GM12878 (cell line): ENCODE results near the gene BCAT1. TPM values are rescaled to one million over a fixed set of nuclear protein-coding genes. Genes with fewer than 3 reads are reported as not detected.

Experiments used
- ATAC-seq: fragments of 200-7000 bp; cut with Tn5 transposase; 3 replicates; pipeline ENCODE4 v1.9.1; 2020; ENCODE audit warnings: mild to moderate bottlenecking, moderate library complexity
- BruUV-seq: library from RNA; stranded (reverse); fragments of 400-500 nt; replicated peaks from 2 replicates; lab custom pipeline; 2021; lab: Mats Ljungman, UMichigan
- CTCF ChIA-PET: fragments of 300-600 bp; sonication (Branson Sonifier 250); formaldehyde crosslinking; extraction: SDS; loops from one replicate; lab custom pipeline; 2021; ENCODE audit warnings: inconsistent platforms; lab: Yijun Ruan, JAX
- POLR2A ChIA-PET: fragments of 350-600 bp; formaldehyde crosslinking; extraction: SDS; loops from one replicate; lab custom pipeline; 2021; ENCODE audit warnings: inconsistent platforms; lab: Charles Lee
- RAD21 ChIA-PET: fragments of 300-600 bp; sonication (Branson Sonifier 250); formaldehyde crosslinking; loops from one replicate; lab custom pipeline; 2023; ENCODE audit warnings: antibody characterized with exemption; ENCODE audit not compliant: unreplicated experiment; lab: Charles Lee
- SMC1A ChIA-PET: fragments of 300-600 bp; sonication (Branson Sonifier 250); formaldehyde crosslinking; loops from one replicate; lab custom pipeline; 2023; ENCODE audit not compliant: unreplicated experiment, uncharacterized antibody; lab: Charles Lee
- DNase-seq: peaks from one replicate; pipeline ENCODE4 v3.0.0-alpha.2; 2011; ENCODE audit warnings: low read depth, low spot score
- FAIRE-seq: peaks from 3 replicates; lab custom pipeline; 2011; peaks lifted over from hg19 to GRCh38; lab: Jason Lieb, UNC
- H2AFZ ChIP-seq: 2 replicates; pipeline ENCODE4 v1.6.0; 2011; ENCODE audit warnings: low read depth, low read length, control low read depth; ENCODE audit not compliant: control insufficient read depth
- H3K27ac ChIP-seq: 2 replicates; pipeline ENCODE4 v1.5.1; 2011; ENCODE audit warnings: control low read depth; ENCODE audit not compliant: control insufficient read depth, insufficient read depth
- H3K27me3 ChIP-seq, 2 experiments: replicated peaks in 1 of 2; 2 replicates each; pipeline versions ENCODE4 v1.6.0 to v1.6.1; 2011; ENCODE audit warnings: low read length in 1 of 2; ENCODE audit not compliant: control insufficient read depth in 2 of 2, insufficient read depth in 2 of 2
- H3K36me3 ChIP-seq, 2 experiments: 2 replicates each; pipeline ENCODE4 v1.5.1; 2011; ENCODE audit warnings: low read length in 1 of 2; ENCODE audit not compliant: control insufficient read depth in 2 of 2, insufficient read depth in 2 of 2
- H3K4me1 ChIP-seq: 2 replicates; pipeline ENCODE4 v1.6.1; 2011; ENCODE audit warnings: mild to moderate bottlenecking, low read length, moderate library complexity, mixed read lengths; ENCODE audit not compliant: control insufficient read depth, insufficient read depth
- H3K4me2 ChIP-seq: 2 replicates; pipeline ENCODE4 v1.6.0; 2011; ENCODE audit warnings: control low read depth; ENCODE audit not compliant: control insufficient read depth, insufficient read depth
- H3K4me3 ChIP-seq: fragments of 200-600 bp; sonication (generic); 2 replicates; pipeline ENCODE4 v1.5.1; 2016
- H3K79me2 ChIP-seq: 2 replicates; pipeline ENCODE4 v1.6.0; 2011; ENCODE audit warnings: low read length; ENCODE audit not compliant: control insufficient read depth, insufficient read depth
- H3K9ac ChIP-seq: 2 replicates; pipeline ENCODE4 v1.8.0; 2011; ENCODE audit warnings: low read length, control low read depth, mixed read lengths; ENCODE audit not compliant: control insufficient read depth, insufficient read depth
- H3K9me3 ChIP-seq: replicated peaks from 3 replicates; pipeline ENCODE4 v1.5.1; 2011; ENCODE audit warnings: mild to moderate bottlenecking, low read length; ENCODE audit not compliant: control insufficient read depth, insufficient read depth
- H4K20me1 ChIP-seq: 2 replicates; pipeline ENCODE4 v1.6.0; 2011; ENCODE audit not compliant: control insufficient read depth, insufficient read depth
- ATF7 ChIP-seq: fragments of 450-650 bp; IDR thresholded peaks from 2 replicates; pipeline ENCODE4 v1.6.1; 2016; ENCODE audit warnings: low read depth, mild to moderate bottlenecking
- BCL11A ChIP-seq: IDR thresholded peaks from 2 replicates; pipeline ENCODE4 v1.6.1; 2011; ENCODE audit warnings: low read depth, low read length
- BMI1 ChIP-seq: fragments of 450-650 bp; IDR thresholded peaks from 2 replicates; pipeline ENCODE4 v1.6.1; 2016; ENCODE audit warnings: mild to moderate bottlenecking, moderate library complexity, borderline replicate concordance
- CREM ChIP-seq: IDR thresholded peaks from 2 replicates; pipeline ENCODE4 v1.6.1; 2014; ENCODE audit warnings: antibody characterized with exemption, low read depth
- DPF2 ChIP-seq: fragments of 450-650 bp; IDR thresholded peaks from 2 replicates; pipeline ENCODE4 v1.6.1; 2017; ENCODE audit warnings: mild to moderate bottlenecking
- IKZF2 ChIP-seq, 2 experiments: fragments of 450-650 bp; IDR thresholded peaks; 2 replicates each; pipeline ENCODE4 v1.6.1; 2017; ENCODE audit warnings: mild to moderate bottlenecking in 2 of 2, moderate library complexity in 2 of 2
- MTA2 ChIP-seq: fragments of 450-650 bp; IDR thresholded peaks from 2 replicates; pipeline ENCODE4 v1.6.1; 2016; ENCODE audit warnings: low read depth, mild to moderate bottlenecking, moderate library complexity
- MXI1 ChIP-seq: fragments of 150-350 bp; IDR thresholded peaks from 2 replicates; pipeline ENCODE4 v1.6.1; 2011; ENCODE audit warnings: low read depth, mild to moderate bottlenecking, inconsistent platforms, low read length, improper control_type of control experiment
- RAD21 ChIP-seq: IDR thresholded peaks from 2 replicates; pipeline ENCODE4 v1.6.1; 2011; ENCODE audit warnings: mild to moderate bottlenecking, low read depth, low read length, moderate library complexity; ENCODE audit not compliant: insufficient read depth
- SMAD5 ChIP-seq: IDR thresholded peaks from 2 replicates; pipeline ENCODE4 v1.6.1; 2016; ENCODE audit warnings: antibody characterized with exemption, low read depth
- SMARCA5 ChIP-seq: fragments of 450-650 bp; IDR thresholded peaks from 2 replicates; pipeline ENCODE4 v1.6.1; 2017; ENCODE audit warnings: mild to moderate bottlenecking
- STAT1 ChIP-seq: fragments of 450-650 bp; conservative IDR thresholded peaks from 2 replicates; pipeline ENCODE4 v1.6.1; 2014; ENCODE audit warnings: antibody characterized with exemption, mild to moderate bottlenecking
- YBX1 ChIP-seq: fragments of 450-650 bp; IDR thresholded peaks from 2 replicates; pipeline ENCODE4 v1.6.1; 2016; ENCODE audit warnings: antibody characterized with exemption
- WGBS: methylation state at CpG from one replicate; pipeline ENCODE4 v1.1.6; 2016; ENCODE audit warnings: low lambda C conversion rate; ENCODE audit not compliant: insufficient replicate concordance, insufficient coverage; ENCODE audit errors: missing lambda C conversion rate; 5-methylcytosine and 5-hydroxymethylcytosine counted together
- in situ Hi-C: fragments of 300-500 bp; cut with MboI; formaldehyde crosslinking; loops from 9 replicates; pipeline ENCODE4 v1.14.3; 2018; ENCODE audit warnings: mixed read lengths
- intact Hi-C: fragments of 100-400 bp; cut with micrococcal nuclease; formaldehyde crosslinking; loops from one replicate; pipeline ENCODE4 v1.14.2; 2022; ENCODE audit not compliant: unreplicated experiment
- polyA plus RNA-seq, 11 experiments: library from polyadenylated mRNA; depleted of rRNA in 4 of 11; unstranded in 6 of 11; stranded (reverse) in 5 of 11; fragments of >200 nt; fragmentation: Nextera tagmentation in 4 of 11; fragmentation: Illumina TruSeq in 1 of 11; extraction: Ambion mirVana in 4 of 11; extraction: Trizol in 1 of 11; gene quantifications; 1 replicate in 1 of 11; 2 replicates in 10 of 11; pipeline versions ENCODE4 v1.2.1 to v1.2.3, GENCODE V29; 2011 to 2016; ENCODE audit warnings: inconsistent platforms in 2 of 11, missing spikeins in 2 of 11, low read depth in 1 of 11
- total RNA-seq, 4 experiments: library from RNA; depleted of rRNA in 3 of 4; stranded (reverse); fragments of >200 nt in 3 of 4; fragmentation: Illumina TruSeq in 1 of 4; extraction: Trizol in 1 of 4; gene quantifications; 2 replicates each; pipeline versions ENCODE4 v1.2.1 to v1.2.3, GENCODE V29; 2013 to 2021
- TF ChIP-seq, protein P1 (sequence below): IDR thresholded peaks from 2 replicates; pipeline ENCODE4 v1.6.1; 2011; ENCODE audit warnings: low read depth, low read length, improper control_type of control experiment, borderline replicate concordance
- TF ChIP-seq, protein P2 (sequence below): fragments of 450-650 bp; IDR thresholded peaks from 2 replicates; pipeline ENCODE4 v1.6.1; 2017; ENCODE audit warnings: mild to moderate bottlenecking, low read depth, inconsistent platforms; ENCODE audit not compliant: poor library complexity, severe bottlenecking
- TF ChIP-seq, protein P3 (sequence below): IDR thresholded peaks from 2 replicates; pipeline ENCODE4 v1.6.1; 2011; ENCODE audit warnings: low read depth, mild to moderate bottlenecking, low read length, moderate library complexity, borderline replicate concordance; ENCODE audit errors: extremely low read depth
- TF ChIP-seq, protein P4 (sequence below): IDR thresholded peaks from 2 replicates; pipeline ENCODE4 v1.6.1; 2012; ENCODE audit warnings: mild to moderate bottlenecking, low read depth, low read length
- TF ChIP-seq, protein P5 (sequence below): fragments of 450-650 bp; IDR thresholded peaks from 2 replicates; pipeline ENCODE4 v1.6.1; 2017; ENCODE audit warnings: mild to moderate bottlenecking

The BCAT1 gene
- total and polyA plus RNA-seq, 10 of the 15 experiments (the other 5 are each of a cell fraction or from before 2014, with no cell fraction given) = 26.2 to 187 (median 81.9) TPM

DNA sequence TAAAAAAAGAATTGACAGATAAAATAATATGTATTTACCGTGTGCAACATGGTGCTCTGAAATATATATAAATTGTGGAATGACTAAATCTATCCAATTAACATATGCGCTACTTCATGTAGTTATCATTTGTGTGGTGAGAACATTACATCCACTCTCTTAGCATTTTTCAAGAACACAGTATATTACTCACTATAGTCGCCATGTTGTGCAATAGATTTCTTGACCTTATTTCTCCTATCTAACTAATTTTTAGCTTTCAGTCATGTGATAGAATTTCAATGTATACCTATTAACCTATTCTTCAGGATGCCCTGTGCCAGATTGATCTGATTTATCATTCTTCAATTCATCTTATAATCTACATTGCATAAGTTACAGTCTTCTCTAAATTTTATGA lies 178.6 kb downstream of the BCAT1 start:
- H3K79me2 ChIP-seq = no peaks in the 10 kb centered on the region
- H3K4me1 ChIP-seq = no peaks in the 10 kb centered on the region
- intact Hi-C loops (no loop called here), in situ Hi-C loops (no loop called here)
- BruUV-seq = no TSS peak
- H3K27ac ChIP-seq = no peak overlapping the region
- H2AFZ ChIP-seq = no peak overlapping the region
- H3K9me3 ChIP-seq = no peaks in the 10 kb centered on the region; the same call in 1 of the 3 replicates
- FAIRE-seq = no peak
- RAD21 ChIA-PET = no interaction called here
- ATAC-seq = no peak
- whole genome bisulfite sequencing = 79% methylated on average over 3 of the region's 3 CpGs
- no peak overlapping the region for H3K4me3 ChIP-seq
- no peaks in the 10 kb centered on the region; a peak in 2 of 4 replicates for H3K27me3 ChIP-seq
- no peaks in the 10 kb centered on the region for H3K36me3 ChIP-seq
- CTCF ChIA-PET = no interaction called here
- no peaks in the 10 kb centered on the region; the same call in 1 of the 2 replicates for H4K20me1 ChIP-seq
- H3K9ac ChIP-seq = no peak overlapping the region
- DNase-seq = no peak
- SMC1A ChIA-PET = no interaction called here
- POLR2A ChIA-PET = no interaction called here
- H3K4me2 ChIP-seq = no peak overlapping the region
- no peak for TF ChIP-seq STAT1
- TF ChIP-seq, protein P1, sequence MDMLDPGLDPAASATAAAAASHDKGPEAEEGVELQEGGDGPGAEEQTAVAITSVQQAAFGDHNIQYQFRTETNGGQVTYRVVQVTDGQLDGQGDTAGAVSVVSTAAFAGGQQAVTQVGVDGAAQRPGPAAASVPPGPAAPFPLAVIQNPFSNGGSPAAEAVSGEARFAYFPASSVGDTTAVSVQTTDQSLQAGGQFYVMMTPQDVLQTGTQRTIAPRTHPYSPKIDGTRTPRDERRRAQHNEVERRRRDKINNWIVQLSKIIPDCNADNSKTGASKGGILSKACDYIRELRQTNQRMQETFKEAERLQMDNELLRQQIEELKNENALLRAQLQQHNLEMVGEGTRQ = no peak
- TF ChIP-seq CREM = no peak
- no peak for TF ChIP-seq RAD21
- no peak for TF ChIP-seq MXI1
- TF ChIP-seq BCL11A = no peak
- no peak for TF ChIP-seq DPF2
- TF ChIP-seq SMARCA5 = no peak
- no peak for TF ChIP-seq BMI1
- TF ChIP-seq, protein P2, sequence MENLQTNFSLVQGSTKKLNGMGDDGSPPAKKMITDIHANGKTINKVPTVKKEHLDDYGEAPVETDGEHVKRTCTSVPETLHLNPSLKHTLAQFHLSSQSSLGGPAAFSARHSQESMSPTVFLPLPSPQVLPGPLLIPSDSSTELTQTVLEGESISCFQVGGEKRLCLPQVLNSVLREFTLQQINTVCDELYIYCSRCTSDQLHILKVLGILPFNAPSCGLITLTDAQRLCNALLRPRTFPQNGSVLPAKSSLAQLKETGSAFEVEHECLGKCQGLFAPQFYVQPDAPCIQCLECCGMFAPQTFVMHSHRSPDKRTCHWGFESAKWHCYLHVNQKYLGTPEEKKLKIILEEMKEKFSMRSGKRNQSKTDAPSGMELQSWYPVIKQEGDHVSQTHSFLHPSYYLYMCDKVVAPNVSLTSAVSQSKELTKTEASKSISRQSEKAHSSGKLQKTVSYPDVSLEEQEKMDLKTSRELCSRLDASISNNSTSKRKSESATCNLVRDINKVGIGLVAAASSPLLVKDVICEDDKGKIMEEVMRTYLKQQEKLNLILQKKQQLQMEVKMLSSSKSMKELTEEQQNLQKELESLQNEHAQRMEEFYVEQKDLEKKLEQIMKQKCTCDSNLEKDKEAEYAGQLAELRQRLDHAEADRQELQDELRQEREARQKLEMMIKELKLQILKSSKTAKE = no peak
- no peak for TF ChIP-seq IKZF2 (IDR thresholded peaks at IDR 0.05)
- TF ChIP-seq, protein P3, sequence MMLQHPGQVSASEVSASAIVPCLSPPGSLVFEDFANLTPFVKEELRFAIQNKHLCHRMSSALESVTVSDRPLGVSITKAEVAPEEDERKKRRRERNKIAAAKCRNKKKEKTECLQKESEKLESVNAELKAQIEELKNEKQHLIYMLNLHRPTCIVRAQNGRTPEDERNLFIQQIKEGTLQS = no peak
- no peak for TF ChIP-seq ATF7
- TF ChIP-seq, protein P4, sequence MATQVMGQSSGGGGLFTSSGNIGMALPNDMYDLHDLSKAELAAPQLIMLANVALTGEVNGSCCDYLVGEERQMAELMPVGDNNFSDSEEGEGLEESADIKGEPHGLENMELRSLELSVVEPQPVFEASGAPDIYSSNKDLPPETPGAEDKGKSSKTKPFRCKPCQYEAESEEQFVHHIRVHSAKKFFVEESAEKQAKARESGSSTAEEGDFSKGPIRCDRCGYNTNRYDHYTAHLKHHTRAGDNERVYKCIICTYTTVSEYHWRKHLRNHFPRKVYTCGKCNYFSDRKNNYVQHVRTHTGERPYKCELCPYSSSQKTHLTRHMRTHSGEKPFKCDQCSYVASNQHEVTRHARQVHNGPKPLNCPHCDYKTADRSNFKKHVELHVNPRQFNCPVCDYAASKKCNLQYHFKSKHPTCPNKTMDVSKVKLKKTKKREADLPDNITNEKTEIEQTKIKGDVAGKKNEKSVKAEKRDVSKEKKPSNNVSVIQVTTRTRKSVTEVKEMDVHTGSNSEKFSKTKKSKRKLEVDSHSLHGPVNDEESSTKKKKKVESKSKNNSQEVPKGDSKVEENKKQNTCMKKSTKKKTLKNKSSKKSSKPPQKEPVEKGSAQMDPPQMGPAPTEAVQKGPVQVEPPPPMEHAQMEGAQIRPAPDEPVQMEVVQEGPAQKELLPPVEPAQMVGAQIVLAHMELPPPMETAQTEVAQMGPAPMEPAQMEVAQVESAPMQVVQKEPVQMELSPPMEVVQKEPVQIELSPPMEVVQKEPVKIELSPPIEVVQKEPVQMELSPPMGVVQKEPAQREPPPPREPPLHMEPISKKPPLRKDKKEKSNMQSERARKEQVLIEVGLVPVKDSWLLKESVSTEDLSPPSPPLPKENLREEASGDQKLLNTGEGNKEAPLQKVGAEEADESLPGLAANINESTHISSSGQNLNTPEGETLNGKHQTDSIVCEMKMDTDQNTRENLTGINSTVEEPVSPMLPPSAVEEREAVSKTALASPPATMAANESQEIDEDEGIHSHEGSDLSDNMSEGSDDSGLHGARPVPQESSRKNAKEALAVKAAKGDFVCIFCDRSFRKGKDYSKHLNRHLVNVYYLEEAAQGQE = no peak
- no peak for TF ChIP-seq MTA2
- TF ChIP-seq, protein P5, sequence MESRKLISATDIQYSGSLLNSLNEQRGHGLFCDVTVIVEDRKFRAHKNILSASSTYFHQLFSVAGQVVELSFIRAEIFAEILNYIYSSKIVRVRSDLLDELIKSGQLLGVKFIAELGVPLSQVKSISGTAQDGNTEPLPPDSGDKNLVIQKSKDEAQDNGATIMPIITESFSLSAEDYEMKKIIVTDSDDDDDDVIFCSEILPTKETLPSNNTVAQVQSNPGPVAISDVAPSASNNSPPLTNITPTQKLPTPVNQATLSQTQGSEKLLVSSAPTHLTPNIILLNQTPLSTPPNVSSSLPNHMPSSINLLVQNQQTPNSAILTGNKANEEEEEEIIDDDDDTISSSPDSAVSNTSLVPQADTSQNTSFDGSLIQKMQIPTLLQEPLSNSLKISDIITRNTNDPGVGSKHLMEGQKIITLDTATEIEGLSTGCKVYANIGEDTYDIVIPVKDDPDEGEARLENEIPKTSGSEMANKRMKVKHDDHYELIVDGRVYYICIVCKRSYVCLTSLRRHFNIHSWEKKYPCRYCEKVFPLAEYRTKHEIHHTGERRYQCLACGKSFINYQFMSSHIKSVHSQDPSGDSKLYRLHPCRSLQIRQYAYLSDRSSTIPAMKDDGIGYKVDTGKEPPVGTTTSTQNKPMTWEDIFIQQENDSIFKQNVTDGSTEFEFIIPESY = no peak
- TF ChIP-seq YBX1 = no peak
- TF ChIP-seq SMAD5 = no peak
